Activated CD4-positive, CD25-positive, alpha-beta regulatory T cell treated with anti-CD3 and anti-CD28 coated beads, Interleukin-2, amount 50 U/mL, for 72 hours (primary cell): ENCODE measurements around the gene FMNL1.

Source experiments
- DNase-seq: peaks from one replicate; pipeline ENCODE4 v3.0.0; 2021

The FMNL1 gene

GRCh38 chr17:45223539-45224528 lies 2.1 kb downstream of the FMNL1 start:
- peak; percentile 60 for DNase-seq

GRCh38 chr17:45224671-45225050 lies 3.0 kb downstream of the FMNL1 start:
- DNase-seq, result no peak

GRCh38 chr17:45225051-45225700 lies 3.5 kb downstream of the FMNL1 start:
- DNase-seq, result peak; percentile 51

GRCh38 chr17:45225964-45226530 lies 4.4 kb downstream of the FMNL1 start:
- peak; percentile 92 for DNase-seq

GRCh38 chr17:45226576-45226975 lies 4.9 kb downstream of the FMNL1 start:
- DNase-seq, result no peak

- peak; percentile 52 for DNase-seq
These were observed 5.6 kb downstream of the FMNL1 start for GRCh38 chr17:45227101-45227925.

GRCh38 chr17:45227926-45228762 lies 6.5 kb downstream of the FMNL1 start:
- DNase-seq, result peak; percentile 55

- DNase-seq, result peak; percentile 77
These were observed 7.3 kb downstream of the FMNL1 start for GRCh38 chr17:45228763-45229539.

GRCh38 chr17:45229681-45230409 lies 8.2 kb downstream of the FMNL1 start:
- DNase-seq, result peak; percentile 81

GRCh38 chr17:45230410-45230786 lies 8.7 kb downstream of the FMNL1 start:
- DNase-seq, result no peak

- DNase-seq, result no peak
These were observed 9.2 kb downstream of the FMNL1 start for GRCh38 chr17:45230787-45231480.

- no peak for DNase-seq
These were observed 9.9 kb downstream of the FMNL1 start for GRCh38 chr17:45231481-45232116.

- DNase-seq, result no peak
These were observed 11.1 kb downstream of the FMNL1 start for GRCh38 chr17:45232514-45233422.

- DNase-seq, result no peak
These were observed 11.8 kb downstream of the FMNL1 start for GRCh38 chr17:45233423-45233924.

- no peak for DNase-seq
These were observed 13.1 kb downstream of the FMNL1 start for GRCh38 chr17:45234641-45235415.

- DNase-seq, result peak; percentile 78
These were observed 14.0 kb downstream of the FMNL1 start for GRCh38 chr17:45235416-45236281.
